ENCODE results near the gene FAM210A.

- TF ChIP-seq CTCF (IDR thresholded peaks at IDR 0.05) (no peak), POLR2A (IDR thresholded peaks at IDR 0.05) (no peak)
Observed at GRCh38 chr18:13735681-13736080, 9.3 kb upstream of the FAM210A start.

Data from esophagus squamous epithelium (tissue), 4 donors.